ENCODE measurements around the gene SKI. TPM values are rescaled to one million over a fixed set of nuclear protein-coding genes. Genes with fewer than 3 reads are reported as not detected.

The SKI gene
- total RNA-seq, 1 donor, result 48.9 TPM

DNA sequence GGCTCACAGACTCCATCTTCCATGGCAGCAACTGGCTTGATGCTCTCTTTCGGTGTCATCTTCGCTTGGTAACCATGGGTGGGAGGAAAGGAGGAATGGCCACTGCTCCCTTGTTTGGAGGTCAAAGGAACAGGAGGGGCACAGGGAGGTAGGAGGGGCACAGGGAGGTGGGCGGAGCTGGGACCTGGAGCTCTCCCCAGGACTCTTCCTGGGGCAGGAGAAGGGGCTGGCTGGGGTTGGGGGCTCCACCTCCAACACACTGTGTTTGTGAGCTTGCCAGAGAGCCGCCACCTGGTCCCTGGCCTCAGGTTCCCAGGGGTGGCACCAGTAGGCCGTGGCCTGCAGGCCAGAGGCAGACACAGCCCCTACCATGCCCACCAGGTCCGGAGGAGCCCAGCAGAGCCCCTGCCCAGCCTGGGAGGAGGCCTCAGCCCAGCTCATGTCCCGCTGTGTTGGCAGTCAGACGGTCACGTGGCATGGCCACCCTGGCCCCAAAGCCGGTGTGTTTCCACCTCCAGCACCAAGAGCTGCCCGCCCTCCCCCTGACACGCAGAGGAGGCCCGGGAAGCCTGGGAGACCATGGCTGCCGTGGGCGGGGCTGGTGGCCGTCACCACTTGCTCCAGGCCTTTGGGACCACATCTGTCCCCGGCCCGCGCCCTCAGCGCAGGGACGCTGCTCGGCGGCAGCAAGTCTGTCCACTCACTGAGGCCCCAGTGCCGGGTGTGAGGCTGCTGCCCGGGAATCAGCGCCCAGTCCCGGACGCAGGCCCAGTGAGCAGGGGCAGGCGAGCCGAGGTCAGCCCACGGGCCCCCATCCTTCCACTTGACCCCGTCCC is 89.3 kb downstream of the SKI start:
- H3K27me3 ChIP-seq (ENCODE audit: insufficient read depth, low read length), result no peaks in the 10 kb centered on the region
- no peak overlapping the region for H3K4me2 ChIP-seq (ENCODE audit: insufficient read depth, low read length)
- H3K79me2 ChIP-seq (ENCODE audit: insufficient read depth, low read length), result no peaks in the 10 kb centered on the region
- no peaks in the 10 kb centered on the region for H4K20me1 ChIP-seq (ENCODE audit: insufficient read depth, low read length)
- no peaks in the 10 kb centered on the region for H3K36me3 ChIP-seq (ENCODE audit: insufficient read depth, low read length)
- H2AFZ ChIP-seq (ENCODE audit: low read length), result no peak overlapping the region
- peak overlapping the region; percentile 42 for H3K27ac ChIP-seq (ENCODE audit: low read depth, low read length)
- H3K4me3 ChIP-seq (ENCODE audit: insufficient read depth, low read length), result no peak overlapping the region
- no peak for DNase-seq (ENCODE audit: insufficient read length, low spot score, missing footprints)
- TF ChIP-seq CTCF (IDR thresholded peaks at IDR 0.05; ENCODE audit: extremely low read depth, low read depth, low read length), result no peak
- H3K4me1 ChIP-seq (ENCODE audit: insufficient read depth, low read length), result peaks cover 27% of the 10 kb centered on the region
- H3K9me3 ChIP-seq (ENCODE audit: low read depth, low read length), result no peaks in the 10 kb centered on the region

DNA sequence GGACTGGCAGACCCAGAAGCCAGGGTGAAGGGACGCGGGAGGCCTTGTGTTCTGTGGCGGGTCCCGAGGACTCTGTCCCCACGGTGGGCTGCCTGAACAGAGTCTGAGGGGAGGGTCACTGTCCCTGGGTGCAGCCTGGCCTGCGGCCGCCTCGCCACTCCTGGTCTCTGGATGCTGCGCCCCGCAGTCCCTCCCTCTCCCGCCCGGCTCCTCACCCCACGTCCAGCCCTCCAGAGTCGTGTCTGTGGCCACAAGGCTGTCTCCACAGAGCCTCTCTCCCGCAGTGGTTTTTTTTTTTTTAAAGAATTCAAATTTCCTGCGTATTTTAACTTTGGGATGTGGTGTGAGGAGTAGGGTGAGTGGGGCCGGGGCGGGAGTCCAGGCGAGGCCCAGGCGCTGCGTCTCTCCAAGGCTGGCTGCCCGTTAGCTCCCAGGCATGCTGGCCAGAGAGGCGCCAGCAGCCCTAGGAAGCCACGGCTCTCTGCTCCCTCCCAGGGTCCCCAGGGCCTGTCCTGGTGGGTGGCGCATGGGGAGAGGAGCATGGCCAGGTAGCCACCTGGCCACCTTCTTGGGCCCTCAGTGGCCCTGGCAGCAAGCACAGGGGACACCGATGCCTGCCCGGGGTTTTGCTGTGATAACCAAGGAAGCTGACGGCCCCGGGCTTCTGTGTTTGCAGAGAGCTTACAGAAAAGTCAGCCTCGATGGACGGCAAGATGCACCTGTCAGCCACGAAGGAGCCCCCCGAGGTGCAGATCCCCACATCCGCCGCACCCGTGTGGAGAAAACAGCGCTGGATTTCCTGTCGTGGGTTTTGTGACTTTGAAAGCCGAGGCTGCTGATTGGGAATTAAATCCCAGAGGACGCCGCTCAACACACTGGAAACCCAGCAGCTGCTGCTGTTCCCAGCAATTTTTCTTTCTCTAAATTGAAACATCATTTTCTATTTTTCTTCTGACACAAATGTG is 90.5 kb downstream of the SKI start:
- no peak overlapping the region for H3K27ac ChIP-seq (ENCODE audit: low read depth, low read length)
- peaks cover 32% of the 10 kb centered on the region for H3K4me1 ChIP-seq (ENCODE audit: insufficient read depth, low read length)
- no peak overlapping the region for H2AFZ ChIP-seq (ENCODE audit: low read length)
- no peaks in the 10 kb centered on the region for H3K36me3 ChIP-seq (ENCODE audit: insufficient read depth, low read length)
- no peaks in the 10 kb centered on the region for H3K9me3 ChIP-seq (ENCODE audit: low read depth, low read length)
- H3K27me3 ChIP-seq (ENCODE audit: insufficient read depth, low read length), result peaks cover 5% of the 10 kb centered on the region
- no peak for DNase-seq (ENCODE audit: insufficient read length, low spot score, missing footprints)
- H4K20me1 ChIP-seq (ENCODE audit: insufficient read depth, low read length), result no peaks in the 10 kb centered on the region
- TF ChIP-seq CTCF (IDR thresholded peaks at IDR 0.05; ENCODE audit: extremely low read depth, low read depth, low read length), result no peak
- no peak overlapping the region for H3K4me2 ChIP-seq (ENCODE audit: insufficient read depth, low read length)
- no peaks in the 10 kb centered on the region for H3K79me2 ChIP-seq (ENCODE audit: insufficient read depth, low read length)
- H3K4me3 ChIP-seq (ENCODE audit: insufficient read depth, low read length), result no peak overlapping the region

DNA sequence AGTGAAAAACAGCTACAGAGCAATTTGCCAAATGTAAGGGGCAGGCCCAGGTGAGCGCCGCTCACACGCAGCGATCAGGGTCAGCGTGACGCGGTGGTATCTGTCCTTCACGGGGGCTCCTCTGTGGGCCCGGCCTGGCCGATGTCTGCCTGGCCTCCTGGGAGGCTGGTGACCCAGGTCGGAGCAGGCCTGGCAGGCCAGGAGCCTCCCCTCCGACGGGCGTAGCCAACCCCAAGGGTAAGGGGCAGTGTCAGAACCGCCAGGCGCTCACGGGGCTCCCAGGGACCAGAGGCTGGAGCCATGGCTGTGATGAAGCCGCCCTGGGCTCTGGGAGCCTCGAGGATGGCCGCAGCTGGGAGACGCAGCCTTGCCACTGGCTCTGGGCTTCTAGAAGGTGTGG is 91.2 kb downstream of the SKI start:
- no peak overlapping the region for H3K4me3 ChIP-seq (ENCODE audit: insufficient read depth, low read length)
- peaks cover 29% of the 10 kb centered on the region for H3K4me1 ChIP-seq (ENCODE audit: insufficient read depth, low read length)
- H2AFZ ChIP-seq (ENCODE audit: low read length), result no peak overlapping the region
- H4K20me1 ChIP-seq (ENCODE audit: insufficient read depth, low read length), result no peaks in the 10 kb centered on the region
- TF ChIP-seq CTCF (IDR thresholded peaks at IDR 0.05; ENCODE audit: extremely low read depth, low read depth, low read length), result no peak
- no peaks in the 10 kb centered on the region for H3K36me3 ChIP-seq (ENCODE audit: insufficient read depth, low read length)
- peaks cover 5% of the 10 kb centered on the region for H3K27me3 ChIP-seq (ENCODE audit: insufficient read depth, low read length)
- H3K79me2 ChIP-seq (ENCODE audit: insufficient read depth, low read length), result no peaks in the 10 kb centered on the region
- no peaks in the 10 kb centered on the region for H3K9me3 ChIP-seq (ENCODE audit: low read depth, low read length)
- no peak overlapping the region for H3K4me2 ChIP-seq (ENCODE audit: insufficient read depth, low read length)
- DNase-seq (ENCODE audit: insufficient read length, low spot score, missing footprints), result no peak
- no peak overlapping the region for H3K27ac ChIP-seq (ENCODE audit: low read depth, low read length)

DNA sequence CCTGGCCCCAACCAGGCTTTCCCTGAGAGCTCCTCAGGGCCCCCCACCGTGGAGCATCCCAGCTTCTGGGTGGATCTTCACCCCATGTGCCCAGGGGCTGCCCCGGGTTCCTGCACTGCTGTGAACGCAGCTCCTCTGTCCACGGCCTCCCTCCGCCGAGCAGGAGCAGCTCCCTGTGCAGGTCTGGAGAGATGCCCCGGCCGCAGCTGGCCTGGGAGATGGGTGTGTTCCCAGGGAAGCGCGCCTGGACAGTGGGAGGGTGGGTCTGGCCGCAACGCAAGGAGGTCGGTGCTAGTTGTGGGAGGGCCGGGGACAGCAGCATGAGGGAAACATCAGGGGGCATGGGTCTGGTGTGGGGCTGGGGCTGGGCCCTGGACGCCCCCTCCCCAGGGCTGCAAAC is 91.9 kb downstream of the SKI start:
- H4K20me1 ChIP-seq (ENCODE audit: insufficient read depth, low read length), result no peaks in the 10 kb centered on the region
- no peak overlapping the region for H3K4me3 ChIP-seq (ENCODE audit: insufficient read depth, low read length)
- H3K4me2 ChIP-seq (ENCODE audit: insufficient read depth, low read length), result no peak overlapping the region
- no peak for TF ChIP-seq CTCF (IDR thresholded peaks at IDR 0.05; ENCODE audit: extremely low read depth, low read depth, low read length)
- no peaks in the 10 kb centered on the region for H3K9me3 ChIP-seq (ENCODE audit: low read depth, low read length)
- no peak overlapping the region for H3K27ac ChIP-seq (ENCODE audit: low read depth, low read length)
- H3K4me1 ChIP-seq (ENCODE audit: insufficient read depth, low read length), result peaks cover 29% of the 10 kb centered on the region
- DNase-seq (ENCODE audit: insufficient read length, low spot score, missing footprints), result no peak
- H2AFZ ChIP-seq (ENCODE audit: low read length), result no peak overlapping the region
- no peaks in the 10 kb centered on the region for H3K79me2 ChIP-seq (ENCODE audit: insufficient read depth, low read length)
- H3K36me3 ChIP-seq (ENCODE audit: insufficient read depth, low read length), result no peaks in the 10 kb centered on the region
- H3K27me3 ChIP-seq (ENCODE audit: insufficient read depth, low read length), result peaks cover 5% of the 10 kb centered on the region
